Measurements from ENCODE around the gene ABCC10.

DNA sequence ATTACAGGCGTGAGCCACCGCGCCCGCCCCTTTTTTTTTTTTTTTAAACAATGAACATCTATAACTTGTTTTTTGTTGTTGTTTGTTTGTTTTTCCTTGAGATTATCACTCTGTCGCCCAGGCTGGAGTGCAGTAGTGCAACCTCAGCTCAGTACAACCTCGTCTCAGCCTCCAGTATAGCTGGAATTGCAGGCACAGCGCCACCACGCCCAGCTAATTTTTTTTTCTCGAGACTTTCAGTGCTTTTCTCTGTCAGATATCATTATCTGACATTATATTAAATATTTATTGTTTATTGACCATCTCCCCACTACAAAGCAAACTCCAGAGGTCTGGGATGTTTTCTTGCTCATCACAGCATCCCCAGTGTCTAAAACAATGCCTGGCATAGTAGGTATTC lies 30.3 kb downstream of the ABCC10 start:
- no peak for TF ChIP-seq CTCF (IDR thresholded peaks at IDR 0.05)
- TF ChIP-seq POLR2A (IDR thresholded peaks at IDR 0.05) = no peak
